ENCODE measurements around the gene RBM20.
"Not testable (repeated sequence)": the region's sequence is repeated elsewhere in the genome, so short reads cannot be mapped to it uniquely, and the experiment has no call there.

Gene RBM20

GRCh38 chr10:110858297-110858934, 214.3 kb downstream of the RBM20 start:
- no peak for DNase-seq (ENCODE audit: low read depth)

DNA sequence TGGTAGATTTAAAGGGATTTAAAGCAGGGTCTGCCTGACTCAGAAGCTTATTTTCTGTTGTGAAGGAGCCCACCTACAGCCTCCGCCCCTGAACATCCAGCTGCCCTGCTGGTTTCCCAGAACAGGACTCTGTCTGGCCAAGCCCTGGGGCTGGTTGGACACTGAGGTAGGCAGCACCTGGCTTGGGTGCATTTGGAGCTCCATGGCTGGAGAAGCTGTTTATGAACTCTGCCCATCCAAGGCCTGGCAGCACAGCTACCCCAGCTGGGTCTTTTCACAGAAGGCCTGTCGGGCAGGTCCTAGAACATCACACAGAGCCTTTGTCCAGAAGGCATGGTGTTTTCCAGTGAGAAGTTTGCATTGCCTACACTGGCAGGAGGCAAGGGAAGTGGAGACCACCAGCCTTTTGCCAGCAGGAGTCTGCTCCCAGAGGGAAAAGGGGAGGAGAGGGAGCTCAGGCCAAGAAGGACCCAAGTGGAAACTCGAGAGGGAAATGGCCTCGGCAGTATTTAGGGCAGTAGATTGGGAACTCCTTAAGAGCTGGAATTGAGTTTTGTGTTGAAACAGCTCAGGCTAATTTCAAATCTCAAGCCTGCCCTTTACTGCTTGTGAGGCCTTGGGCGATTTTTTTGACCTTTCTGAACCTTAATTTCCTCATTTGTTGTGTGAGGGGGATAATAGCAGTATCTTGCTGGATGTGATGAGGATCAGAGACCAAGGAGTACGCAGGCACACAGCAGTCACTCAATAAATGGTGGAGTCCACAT, 215.3 kb downstream of the RBM20 start:
- DNase-seq (ENCODE audit: low read depth): no peak

GRCh38 chr10:110859973-110860376, 215.8 kb downstream of the RBM20 start:
- DNase-seq (ENCODE audit: low read depth): peak; percentile 93

DNA sequence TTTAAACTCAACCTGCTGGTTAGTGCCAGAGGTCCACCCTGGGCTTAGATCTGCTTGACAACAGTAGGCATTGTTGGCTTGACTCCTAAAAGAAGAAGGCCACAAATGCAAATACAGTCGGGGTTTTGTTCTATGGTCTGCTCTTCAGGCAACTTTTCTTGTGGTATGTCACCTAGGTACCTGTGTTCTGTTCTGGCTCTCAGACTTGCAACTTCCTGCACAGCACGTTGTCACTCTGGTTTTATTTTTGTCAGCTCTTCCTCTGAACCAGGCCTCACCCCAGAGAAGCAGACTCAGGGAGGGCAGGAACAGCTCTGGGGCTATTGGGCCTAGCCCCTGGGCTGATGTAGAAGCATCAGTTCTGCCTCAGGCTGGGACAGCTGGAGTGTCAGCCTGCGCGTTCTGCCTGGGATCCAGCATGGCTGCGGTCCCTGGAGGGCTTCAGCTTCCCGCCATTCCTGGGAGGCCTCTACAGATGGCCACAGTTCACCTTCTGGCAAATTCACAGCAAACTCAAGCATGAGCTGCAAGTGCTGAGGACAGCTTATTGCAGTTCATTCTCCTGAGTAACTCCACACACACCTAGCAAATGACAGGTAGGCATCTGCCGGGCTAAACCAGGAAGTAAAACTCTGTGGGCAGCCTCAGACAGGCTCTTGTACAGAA, 216.6 kb downstream of the RBM20 start:
- DNase-seq (ENCODE audit: low read depth): no peak

GRCh38 chr10:110861476-110861875, 217.3 kb downstream of the RBM20 start:
- DNase-seq (ENCODE audit: low read depth): no peak

- DNase-seq (ENCODE audit: low read depth): no peak
Observed at GRCh38 chr10:110861930-110862649, 218.0 kb downstream of the RBM20 start.

- no peak for DNase-seq (ENCODE audit: low read depth)
Observed at GRCh38 chr10:110862961-110863360, 218.8 kb downstream of the RBM20 start.

- DNase-seq (ENCODE audit: low read depth): no peak
Observed at GRCh38 chr10:110863361-110863760, 219.2 kb downstream of the RBM20 start.

GRCh38 chr10:110863956-110864355, 219.8 kb downstream of the RBM20 start:
- DNase-seq (ENCODE audit: low read depth): no peak

- DNase-seq (ENCODE audit: low read depth): no peak
Observed at GRCh38 chr10:110864662-110865140, 220.6 kb downstream of the RBM20 start.

GRCh38 chr10:110865186-110865808, 221.2 kb downstream of the RBM20 start:
- peak; percentile 49 for DNase-seq (ENCODE audit: low read depth)

DNA sequence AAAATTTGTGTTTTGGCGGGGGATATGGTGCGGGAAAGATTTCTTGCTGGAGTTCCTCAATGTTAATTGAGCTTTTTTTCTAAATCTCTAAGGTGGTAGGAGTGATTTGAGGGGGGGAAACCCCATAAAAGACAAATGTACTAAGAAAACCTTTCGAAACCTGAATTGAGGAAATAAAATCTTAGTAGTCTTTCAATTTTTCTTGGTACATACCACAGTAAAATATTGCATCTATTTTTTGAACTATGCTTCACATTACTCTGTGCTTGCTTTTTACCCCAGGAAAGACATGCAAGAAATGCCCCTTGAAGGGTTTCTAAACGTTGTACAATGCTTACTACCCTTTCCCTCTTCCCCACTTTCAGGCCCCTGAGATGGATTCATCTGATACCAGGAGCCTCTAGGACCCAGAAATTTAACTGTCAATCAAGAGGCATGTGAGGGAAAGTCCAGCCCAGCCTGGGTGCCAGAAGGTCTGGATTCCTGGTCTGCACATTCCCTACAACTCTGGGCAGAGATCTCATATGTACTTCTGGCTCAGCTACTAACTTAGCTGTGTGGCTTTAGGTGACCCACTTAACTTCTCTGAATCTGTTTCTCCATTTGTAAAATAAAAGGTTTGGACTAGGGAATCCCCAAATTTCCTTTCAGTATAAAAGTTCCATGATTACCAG, 221.8 kb downstream of the RBM20 start:
- DNase-seq (ENCODE audit: low read depth): no peak

- not testable (repeated sequence) for DNase-seq (ENCODE audit: low read depth)
Observed at GRCh38 chr10:110867011-110867806, 223.1 kb downstream of the RBM20 start.

GRCh38 chr10:110867807-110868465, 223.8 kb downstream of the RBM20 start:
- no peak for DNase-seq (ENCODE audit: low read depth)

- no peak for DNase-seq (ENCODE audit: low read depth)
Observed at GRCh38 chr10:110868981-110869380, 224.8 kb downstream of the RBM20 start.

GRCh38 chr10:110870823-110871297, 226.7 kb downstream of the RBM20 start:
- DNase-seq (ENCODE audit: low read depth): no peak

GRCh38 chr10:110871298-110872084, 227.4 kb downstream of the RBM20 start, which contains the start of gene PDCD4:
Gene PDCD4, plus strand, starts transcription at chr10:110871928. Its CDS starts 4,100 bp downstream, at chr10:110876028.
- peak; percentile 83 for DNase-seq (ENCODE audit: low read depth)

DNA sequence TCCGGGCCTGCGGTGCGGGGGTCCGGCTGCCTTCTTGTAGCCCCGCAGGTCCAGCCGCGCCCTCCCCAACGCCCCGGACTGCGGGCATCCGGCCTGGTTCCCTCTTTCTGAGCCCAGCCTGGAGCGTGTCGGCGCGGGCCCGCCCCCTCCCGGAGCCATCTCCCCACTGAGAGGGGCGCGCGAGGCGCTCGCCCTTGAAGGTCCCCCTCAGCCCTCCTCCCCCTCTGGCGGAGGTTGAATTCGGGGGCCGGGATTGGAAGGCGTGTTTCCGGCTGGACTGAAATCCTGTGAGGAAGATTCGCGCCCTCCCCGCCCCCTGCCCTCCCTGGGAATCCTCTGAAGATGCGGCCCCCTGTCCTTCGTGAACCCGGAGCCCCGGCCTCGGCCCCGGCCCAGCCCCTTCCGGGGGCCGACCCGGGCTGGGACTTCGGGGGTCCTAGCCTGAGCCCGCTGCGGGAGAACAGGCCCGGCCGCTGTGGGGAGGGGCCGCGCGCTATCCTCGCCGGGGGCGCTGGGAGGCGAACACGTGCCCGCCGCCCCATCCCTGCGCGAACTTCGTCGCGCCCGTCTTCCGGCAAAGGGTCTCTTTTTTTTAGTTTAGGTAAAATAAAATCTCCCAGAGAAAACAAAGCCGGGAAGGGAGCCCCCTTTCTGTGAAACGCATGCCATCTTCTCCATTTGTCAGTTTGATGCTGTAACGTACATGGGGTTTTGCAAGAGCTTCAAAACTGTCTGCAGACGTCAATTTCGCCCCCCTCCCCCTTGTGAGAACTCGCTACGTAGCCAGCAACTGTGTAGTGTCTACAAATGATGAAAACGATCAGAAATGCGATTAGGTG, 228.2 kb downstream of the RBM20 start:
- DNase-seq (ENCODE audit: low read depth): no peak

Data from GM04503 (cell line).